ENCODE measurements around the gene RNF166. TPM values are rescaled to one million over a fixed set of nuclear protein-coding genes. Genes with fewer than 3 reads are reported as not detected.

Gene RNF166
- total RNA-seq, 4 donors from 2014 or later: 15.4 to 26.2 (median 19.7) TPM

DNA sequence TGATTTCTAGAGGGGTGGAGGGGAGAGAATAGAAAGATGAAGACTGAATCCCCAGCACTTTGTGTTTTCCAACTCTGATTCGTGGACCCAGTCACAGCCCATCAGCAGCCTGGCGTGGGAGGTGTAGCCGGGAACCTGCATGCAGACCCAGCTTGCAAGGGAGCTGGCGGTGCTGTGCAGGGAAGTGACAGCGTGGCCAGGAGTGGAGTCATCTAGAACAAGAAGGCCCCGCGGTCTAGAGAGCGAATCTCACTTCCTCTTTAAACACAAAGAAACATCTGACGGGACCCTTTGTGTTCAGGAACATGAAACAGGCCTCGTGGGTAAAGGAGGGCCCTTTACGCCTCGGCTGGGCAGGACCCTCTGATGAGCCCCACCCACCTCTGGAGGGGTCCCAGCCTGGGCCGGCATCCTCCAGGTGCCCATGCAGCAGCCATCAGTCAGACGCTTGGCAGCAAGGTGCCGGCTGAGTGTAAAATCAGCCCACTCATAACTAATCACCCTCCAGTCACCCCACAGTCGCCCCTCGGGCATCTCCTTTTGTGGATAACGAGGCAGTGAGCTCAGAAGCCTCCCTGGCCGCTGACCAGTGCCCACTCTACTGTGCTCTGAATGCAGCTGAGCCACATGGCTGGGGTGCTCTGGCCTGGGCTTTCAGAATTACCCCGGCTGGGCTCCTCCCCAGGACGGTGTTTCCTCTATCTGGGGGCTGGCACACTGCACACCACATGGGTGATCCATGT is 24.3 kb downstream of the RNF166 start:
- TF ChIP-seq, protein P1, sequence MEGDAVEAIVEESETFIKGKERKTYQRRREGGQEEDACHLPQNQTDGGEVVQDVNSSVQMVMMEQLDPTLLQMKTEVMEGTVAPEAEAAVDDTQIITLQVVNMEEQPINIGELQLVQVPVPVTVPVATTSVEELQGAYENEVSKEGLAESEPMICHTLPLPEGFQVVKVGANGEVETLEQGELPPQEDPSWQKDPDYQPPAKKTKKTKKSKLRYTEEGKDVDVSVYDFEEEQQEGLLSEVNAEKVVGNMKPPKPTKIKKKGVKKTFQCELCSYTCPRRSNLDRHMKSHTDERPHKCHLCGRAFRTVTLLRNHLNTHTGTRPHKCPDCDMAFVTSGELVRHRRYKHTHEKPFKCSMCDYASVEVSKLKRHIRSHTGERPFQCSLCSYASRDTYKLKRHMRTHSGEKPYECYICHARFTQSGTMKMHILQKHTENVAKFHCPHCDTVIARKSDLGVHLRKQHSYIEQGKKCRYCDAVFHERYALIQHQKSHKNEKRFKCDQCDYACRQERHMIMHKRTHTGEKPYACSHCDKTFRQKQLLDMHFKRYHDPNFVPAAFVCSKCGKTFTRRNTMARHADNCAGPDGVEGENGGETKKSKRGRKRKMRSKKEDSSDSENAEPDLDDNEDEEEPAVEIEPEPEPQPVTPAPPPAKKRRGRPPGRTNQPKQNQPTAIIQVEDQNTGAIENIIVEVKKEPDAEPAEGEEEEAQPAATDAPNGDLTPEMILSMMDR (IDR thresholded peaks at IDR 0.05; ENCODE audit: low read depth): no peak

DNA sequence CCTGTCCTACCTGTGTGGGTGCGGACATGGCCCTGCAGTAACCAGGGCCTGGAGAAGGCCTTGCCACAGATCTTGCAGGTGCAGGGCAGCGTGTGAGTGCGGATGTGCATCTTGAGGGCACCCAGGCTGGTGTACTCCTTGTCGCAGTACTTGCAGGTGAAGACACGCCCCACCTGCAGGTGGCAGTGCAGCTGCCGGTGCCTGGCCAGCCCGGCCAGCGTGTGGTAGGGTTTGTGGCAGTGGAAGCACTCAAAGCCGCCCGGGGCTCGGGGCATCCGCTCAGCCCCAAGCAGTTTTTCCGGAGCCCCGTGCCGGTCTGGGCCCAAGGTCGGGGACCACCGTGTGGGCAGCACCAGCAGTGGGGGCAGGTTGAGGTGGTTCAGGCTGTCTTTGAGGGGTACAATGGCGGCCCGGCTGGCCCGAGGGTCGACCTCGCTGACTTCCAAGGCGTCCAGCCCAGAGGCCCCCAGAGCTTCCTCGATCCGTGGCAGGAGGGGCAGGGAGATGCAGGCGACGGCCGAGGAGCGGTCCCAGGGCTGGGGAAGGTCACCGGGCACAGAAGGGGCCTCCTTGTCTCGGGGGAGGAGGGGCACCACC is 25.0 kb downstream of the RNF166 start:
- TF ChIP-seq, protein P1 (IDR thresholded peaks at IDR 0.05; ENCODE audit: low read depth): no peak

DNA sequence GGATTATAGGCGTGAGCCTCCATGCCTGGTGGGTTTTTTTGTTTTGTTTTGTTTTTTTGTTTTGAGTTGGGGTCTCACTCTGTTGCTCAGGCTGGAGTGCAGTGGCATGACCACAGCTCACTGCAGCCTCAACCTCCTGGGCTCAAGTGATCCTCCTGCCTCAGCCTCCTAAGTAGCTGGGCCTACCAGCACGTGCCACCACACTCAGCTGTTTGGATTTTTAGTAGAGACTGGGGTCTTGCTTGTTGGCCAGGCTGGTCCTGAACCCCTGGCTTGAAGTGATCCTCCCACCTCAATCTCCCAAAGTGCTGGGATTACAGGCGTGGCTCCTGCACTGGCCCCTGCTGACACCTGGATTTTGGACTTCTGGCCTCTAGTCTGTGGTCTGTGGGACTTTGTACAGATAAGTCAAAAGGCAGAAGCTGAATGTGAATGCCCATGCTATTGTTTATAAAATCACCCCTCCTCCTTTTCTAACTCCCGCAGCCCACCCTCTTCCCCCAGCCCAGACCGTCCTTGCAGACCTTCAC is 25.6 kb downstream of the RNF166 start:
- TF ChIP-seq, protein P1 (IDR thresholded peaks at IDR 0.05; ENCODE audit: low read depth): no peak

DNA sequence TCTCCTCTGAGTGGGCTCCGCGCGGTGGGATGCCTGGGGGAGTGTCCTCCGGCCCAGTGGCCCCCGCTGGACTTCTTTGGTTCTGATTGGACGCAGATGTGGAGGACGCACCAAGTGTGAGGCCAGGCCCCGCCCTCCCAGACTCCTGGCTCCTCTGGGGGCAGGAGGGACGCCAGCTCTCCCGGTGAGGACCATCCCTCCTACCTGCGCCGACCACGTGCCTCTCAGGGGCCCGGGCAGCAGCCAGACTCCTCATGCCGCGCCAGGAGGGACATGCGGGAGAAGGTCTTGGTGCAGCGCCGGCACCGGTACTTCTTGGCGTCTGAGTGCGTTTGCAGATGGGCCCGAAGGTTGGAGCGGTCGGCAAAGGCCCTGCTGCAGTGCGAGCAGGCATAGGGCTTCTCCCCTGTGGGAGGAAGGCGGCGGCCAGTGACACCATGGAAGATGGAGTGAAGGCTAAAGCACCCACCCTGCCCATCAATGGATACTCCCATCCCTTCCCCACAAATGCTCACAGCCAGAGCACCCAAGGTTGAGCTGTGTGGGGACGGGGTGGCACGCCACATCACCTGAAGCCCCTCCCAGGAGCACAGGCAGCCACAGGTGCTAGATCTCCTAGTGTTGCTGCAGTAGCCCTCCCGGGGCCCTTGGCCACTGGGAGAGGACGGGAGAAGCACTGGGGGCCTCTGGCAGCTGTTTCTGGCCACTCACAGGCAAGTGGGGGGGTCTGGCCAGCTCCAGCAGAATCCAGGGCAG is 27.8 kb downstream of the RNF166 start:
- TF ChIP-seq, protein P1 (IDR thresholded peaks at IDR 0.05; ENCODE audit: low read depth): no peak

DNA sequence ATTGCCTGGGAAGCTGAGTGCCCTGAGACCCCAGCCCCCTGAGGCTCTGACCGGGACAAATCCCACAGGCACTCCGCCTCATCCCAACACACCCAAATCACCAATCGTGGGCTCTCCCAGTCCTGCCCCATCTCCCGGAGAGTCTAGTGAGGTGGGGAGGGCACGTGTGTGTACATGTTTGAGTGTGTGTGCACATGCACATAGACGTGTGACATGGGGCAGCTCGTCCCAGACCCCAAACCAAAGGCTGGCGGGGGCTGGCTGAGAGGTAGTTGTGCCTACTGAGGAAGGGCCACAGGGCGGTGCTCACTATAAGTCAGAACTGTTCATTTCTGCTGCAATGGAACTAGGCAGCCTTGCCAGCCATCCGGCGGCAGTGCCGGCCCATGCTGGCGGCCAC is 28.5 kb downstream of the RNF166 start:
- TF ChIP-seq, protein P1 (IDR thresholded peaks at IDR 0.05; ENCODE audit: low read depth): no peak

DNA sequence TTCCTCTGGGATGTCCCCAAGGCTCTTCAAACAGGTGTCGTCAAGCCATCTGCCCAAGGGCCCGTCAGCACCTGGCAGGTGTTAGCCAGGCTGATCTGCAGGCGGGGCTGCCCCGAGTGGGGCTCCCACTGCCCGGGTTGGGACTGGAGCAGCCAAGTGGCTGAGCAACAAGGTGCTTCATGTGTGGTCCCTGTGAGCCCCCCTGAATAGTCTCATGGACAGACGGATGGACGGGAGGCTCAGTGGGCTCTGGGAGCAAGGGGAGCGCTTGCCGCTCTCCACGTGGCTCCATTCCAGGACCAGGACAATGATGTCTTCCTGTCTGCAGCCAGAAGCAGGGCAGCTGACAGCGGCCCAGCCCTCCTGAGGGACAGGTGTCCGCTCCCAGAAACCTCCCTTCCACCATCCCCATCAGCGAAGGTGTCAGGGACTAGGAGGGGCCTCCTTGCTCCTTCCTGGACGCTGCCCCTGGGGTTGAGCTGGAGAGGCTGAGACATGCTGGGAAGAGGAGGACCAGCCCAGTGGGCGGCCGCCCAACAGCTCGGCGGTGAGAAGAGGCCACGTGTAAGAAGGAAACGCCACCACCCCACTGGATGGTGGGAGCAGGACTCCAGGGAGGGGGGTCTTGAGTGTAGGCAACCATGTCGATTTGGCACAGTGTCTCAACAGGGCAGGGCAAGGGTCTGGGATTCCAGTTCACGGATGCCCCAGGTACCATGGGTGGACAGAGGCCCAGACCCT is 29.5 kb downstream of the RNF166 start:
- TF ChIP-seq, protein P1 (IDR thresholded peaks at IDR 0.05; ENCODE audit: low read depth): no peak

Measured in subcutaneous adipose tissue (tissue), 4 donors.